ENCODE measurements around the gene KLHL7.

DNA sequence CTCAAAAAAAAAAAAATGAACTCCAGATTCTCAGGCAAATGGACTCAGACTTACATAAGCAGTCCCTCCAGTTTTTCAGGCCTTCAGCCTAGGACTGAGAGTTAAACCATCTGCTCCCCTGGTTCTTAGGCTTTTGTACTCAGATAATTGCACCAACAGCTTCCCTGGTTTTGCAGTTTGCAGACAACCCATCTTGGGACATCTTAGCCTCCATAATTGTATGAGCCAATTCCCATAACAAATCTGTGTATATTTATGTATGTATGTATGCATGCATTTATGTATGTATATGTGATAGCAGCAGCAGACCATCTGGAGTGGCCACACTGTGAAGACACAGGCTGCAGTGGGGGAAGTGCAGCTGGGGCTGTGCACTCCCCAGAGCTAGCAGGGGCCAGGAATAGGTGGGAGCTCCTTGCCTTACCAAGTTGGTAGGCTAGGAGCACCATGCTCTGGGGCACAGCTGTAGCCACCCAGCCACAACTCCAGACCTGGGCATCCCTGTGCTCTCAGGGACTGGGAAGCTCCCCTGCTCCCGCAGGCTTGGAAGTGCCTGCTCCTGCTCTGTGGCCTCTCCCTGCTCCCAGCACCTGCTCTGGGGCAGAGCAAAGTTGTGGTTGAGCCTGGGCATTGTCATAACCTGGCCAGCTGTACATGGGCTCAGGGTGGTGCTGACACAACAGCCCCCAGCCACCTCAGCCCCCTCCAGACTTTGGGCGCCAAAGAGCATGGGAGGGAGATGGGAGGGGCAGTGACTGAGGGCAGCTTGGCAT is 8.9 kb upstream of the KLHL7 start:
- no peak for TF ChIP-seq EZH2 (IDR thresholded peaks at IDR 0.05; ENCODE audit: borderline replicate concordance, low read length)
- TF ChIP-seq, protein P1, sequence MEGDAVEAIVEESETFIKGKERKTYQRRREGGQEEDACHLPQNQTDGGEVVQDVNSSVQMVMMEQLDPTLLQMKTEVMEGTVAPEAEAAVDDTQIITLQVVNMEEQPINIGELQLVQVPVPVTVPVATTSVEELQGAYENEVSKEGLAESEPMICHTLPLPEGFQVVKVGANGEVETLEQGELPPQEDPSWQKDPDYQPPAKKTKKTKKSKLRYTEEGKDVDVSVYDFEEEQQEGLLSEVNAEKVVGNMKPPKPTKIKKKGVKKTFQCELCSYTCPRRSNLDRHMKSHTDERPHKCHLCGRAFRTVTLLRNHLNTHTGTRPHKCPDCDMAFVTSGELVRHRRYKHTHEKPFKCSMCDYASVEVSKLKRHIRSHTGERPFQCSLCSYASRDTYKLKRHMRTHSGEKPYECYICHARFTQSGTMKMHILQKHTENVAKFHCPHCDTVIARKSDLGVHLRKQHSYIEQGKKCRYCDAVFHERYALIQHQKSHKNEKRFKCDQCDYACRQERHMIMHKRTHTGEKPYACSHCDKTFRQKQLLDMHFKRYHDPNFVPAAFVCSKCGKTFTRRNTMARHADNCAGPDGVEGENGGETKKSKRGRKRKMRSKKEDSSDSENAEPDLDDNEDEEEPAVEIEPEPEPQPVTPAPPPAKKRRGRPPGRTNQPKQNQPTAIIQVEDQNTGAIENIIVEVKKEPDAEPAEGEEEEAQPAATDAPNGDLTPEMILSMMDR (IDR thresholded peaks at IDR 0.05; ENCODE audit: low read length), result no peak

Measured in OCI-LY1 (cell line).